H9 (cell line): ENCODE data around the gene P2RY12. TPM values are rescaled to one million over a fixed set of nuclear protein-coding genes. Genes with fewer than 3 reads are reported as not detected.

Experiments used
- DNase-seq: peaks from one replicate; pipeline ENCODE4 v3.0.0-alpha.2; 2017
- H2AFZ ChIP-seq: one replicate; pipeline ENCODE4 v1.6.1; 2013; ENCODE audit warnings: mild to moderate bottlenecking, low read length, control low read depth, moderate library complexity
- H2AK5ac ChIP-seq: 2 replicates; pipeline ENCODE4 v1.6.1; 2013; ENCODE audit warnings: low read length, control low read depth, mixed read lengths; ENCODE audit not compliant: insufficient read length
- H2BK120ac ChIP-seq: one replicate; pipeline ENCODE4 v1.6.1; 2013; ENCODE audit warnings: low read depth, mild to moderate bottlenecking, low read length, control low read depth, inconsistent platforms; ENCODE audit not compliant: poor library complexity, severe bottlenecking
- H2BK12ac ChIP-seq: 2 replicates; pipeline ENCODE4 v1.6.1; 2013; ENCODE audit warnings: low read length, control low read depth, mixed read lengths, low read depth; ENCODE audit not compliant: insufficient read length
- H2BK15ac ChIP-seq: 2 replicates; pipeline ENCODE4 v1.6.1; 2013; ENCODE audit warnings: low read depth, low read length, control low read depth
- H2BK20ac ChIP-seq: one replicate; pipeline ENCODE4 v1.6.1; 2013; ENCODE audit warnings: low read depth, mild to moderate bottlenecking, low read length, control low read depth, inconsistent platforms; ENCODE audit not compliant: poor library complexity, severe bottlenecking
- H2BK5ac ChIP-seq: 2 replicates; pipeline ENCODE4 v1.6.1; 2013; ENCODE audit warnings: low read length, control low read depth, mixed read lengths; ENCODE audit not compliant: insufficient read length
- H3K14ac ChIP-seq: 2 replicates; pipeline ENCODE4 v1.6.1; 2013; ENCODE audit warnings: low read length, control low read depth; ENCODE audit not compliant: insufficient read depth
- H3K18ac ChIP-seq: 2 replicates; pipeline ENCODE4 v1.6.1; 2013; ENCODE audit warnings: low read depth, mild to moderate bottlenecking, mixed read lengths, low read length, control low read depth; ENCODE audit not compliant: insufficient read length
- H3K23ac ChIP-seq: 2 replicates; pipeline ENCODE4 v1.6.1; 2013; ENCODE audit warnings: low read length, control low read depth, mixed read lengths, low read depth; ENCODE audit not compliant: insufficient read length
- H3K23me2 ChIP-seq: 2 replicates; pipeline ENCODE4 v1.6.1; 2013; ENCODE audit warnings: low read depth, mild to moderate bottlenecking, mixed read lengths, low read length, control low read depth; ENCODE audit not compliant: insufficient read length, poor library complexity, severe bottlenecking
- H3K27ac ChIP-seq: 2 replicates; pipeline ENCODE4 v1.5.1; 2013; ENCODE audit warnings: low read length, control low read depth, mixed read lengths, low read depth; ENCODE audit not compliant: insufficient read length
- H3K27me3 ChIP-seq: 2 replicates; pipeline ENCODE4 v1.6.1; 2013; ENCODE audit warnings: low read length, control low read depth, inconsistent platforms; ENCODE audit not compliant: insufficient read depth
- H3K4ac ChIP-seq: 2 replicates; pipeline ENCODE4 v1.6.1; 2013; ENCODE audit warnings: low read depth, mild to moderate bottlenecking, control low read depth, inconsistent platforms, low read length, moderate library complexity
- H3K4me1 ChIP-seq: 2 replicates; pipeline ENCODE4 v1.6.1; 2013; ENCODE audit warnings: low read length, control low read depth, inconsistent platforms; ENCODE audit not compliant: insufficient read depth
- H3K4me2 ChIP-seq: 2 replicates; pipeline ENCODE4 v1.6.1; 2013; ENCODE audit warnings: low read length, control low read depth, mixed read lengths; ENCODE audit not compliant: insufficient read length, insufficient read depth
- H3K56ac ChIP-seq: 2 replicates; pipeline ENCODE4 v1.6.1; 2013; ENCODE audit warnings: low read depth, mild to moderate bottlenecking, mixed read lengths, low read length, control low read depth; ENCODE audit not compliant: insufficient read length
- H3K79me1 ChIP-seq: 2 replicates; pipeline ENCODE4 v1.6.1; 2013; ENCODE audit warnings: low read depth, mild to moderate bottlenecking, moderate library complexity, low read length, control low read depth, inconsistent platforms; ENCODE audit not compliant: insufficient read depth, poor library complexity, severe bottlenecking
- H3K79me2 ChIP-seq: 2 replicates; pipeline ENCODE4 v1.6.1; 2013; ENCODE audit warnings: low read length, control low read depth, inconsistent platforms; ENCODE audit not compliant: insufficient read depth
- H3K9ac ChIP-seq: 2 replicates; pipeline ENCODE4 v1.6.1; 2013; ENCODE audit warnings: low read length, control low read depth, mixed read lengths; ENCODE audit not compliant: insufficient read length; ENCODE audit errors: extremely low read depth
- H3K9me3 ChIP-seq: one replicate; pipeline ENCODE4 v1.6.1; 2013; ENCODE audit warnings: low read depth, low read length, inconsistent platforms; ENCODE audit not compliant: control insufficient read depth
- H3T11ph ChIP-seq: one replicate; pipeline ENCODE4 v1.6.1; 2013; ENCODE audit warnings: mild to moderate bottlenecking, low read length, control low read depth, inconsistent platforms
- H4K20me1 ChIP-seq: one replicate; pipeline ENCODE4 v1.6.1; 2013; ENCODE audit not compliant: control insufficient read depth, insufficient read length, insufficient read depth
- H4K5ac ChIP-seq: 2 replicates; pipeline ENCODE4 v1.6.1; 2013; ENCODE audit warnings: low read depth, mild to moderate bottlenecking, mixed read lengths, low read length, control low read depth; ENCODE audit not compliant: insufficient read length
- H4K8ac ChIP-seq: replicated peaks from 2 replicates; pipeline ENCODE4 v1.6.1; 2013; ENCODE audit warnings: low read length, control low read depth, mixed read lengths, low read depth; ENCODE audit not compliant: insufficient read length
- H4K91ac ChIP-seq: 2 replicates; pipeline ENCODE4 v1.6.1; 2013; ENCODE audit warnings: low read depth, mild to moderate bottlenecking, moderate library complexity, mixed read lengths, low read length, control low read depth; ENCODE audit not compliant: insufficient read length
- H3K27ac Mint-ChIP-seq, 3 experiments: 2 replicates in 2 of 3; 3 replicates in 1 of 3; pipeline ENCODE4 v1.8.0; 2020 to 2021; ENCODE audit warnings: mixed read lengths in 3 of 3, mild to moderate bottlenecking in 1 of 3, moderate library complexity in 1 of 3
- H3K27me3 Mint-ChIP-seq: 2 replicates; pipeline ENCODE4 v1.8.0; 2021; ENCODE audit warnings: low read depth, mild to moderate bottlenecking, moderate library complexity, mixed read lengths
- H3K36me3 Mint-ChIP-seq, 3 experiments: 2 replicates in 2 of 3; 3 replicates in 1 of 3; pipeline ENCODE4 v1.8.0; 2020 to 2021; ENCODE audit warnings: low read depth in 3 of 3, mixed read lengths in 3 of 3; ENCODE audit not compliant: insufficient read depth in 1 of 3
- H3K4me1 Mint-ChIP-seq, 2 experiments: 2 replicates each; pipeline ENCODE4 v1.8.0; 2020; ENCODE audit warnings: mixed read lengths in 2 of 2
- H3K4me3 Mint-ChIP-seq, 2 experiments: 2 replicates in 1 of 2; 3 replicates in 1 of 2; pipeline ENCODE4 v1.8.0; 2020 to 2021; ENCODE audit warnings: mild to moderate bottlenecking in 2 of 2, mixed read lengths in 2 of 2, moderate library complexity in 1 of 2
- H3K9me3 Mint-ChIP-seq, 2 experiments: 2 replicates in 1 of 2; 3 replicates in 1 of 2; pipeline ENCODE4 v1.8.0; 2020; ENCODE audit warnings: mild to moderate bottlenecking in 2 of 2, mixed read lengths in 2 of 2, moderate library complexity in 1 of 2
- WGBS: extraction: QIAGEN DNeasy Blood & Tissue Kit; methylation state at CpG from one replicate; pipeline ENCODE4 v1.1.7; 2013; ENCODE audit warnings: missing lambda C conversion rate, low lambda C conversion rate, mixed read lengths; ENCODE audit not compliant: insufficient read length; ENCODE audit errors: extremely low coverage; 5-methylcytosine and 5-hydroxymethylcytosine counted together
- total RNA-seq: library from RNA; stranded (reverse); gene quantifications from 2 replicates; pipeline ENCODE4 v1.2.1, GENCODE V29; 2021
- TF ChIP-seq, protein P1 (sequence below): fragments of 200-600 bp; sonication (generic); conservative IDR thresholded peaks from 3 replicates; pipeline ENCODE4 v1.8.0; 2021; ENCODE audit warnings: antibody characterized with exemption, mild to moderate bottlenecking

Gene P2RY12
- total RNA-seq, 1 experiment from 2014 or later = not detected

DNA sequence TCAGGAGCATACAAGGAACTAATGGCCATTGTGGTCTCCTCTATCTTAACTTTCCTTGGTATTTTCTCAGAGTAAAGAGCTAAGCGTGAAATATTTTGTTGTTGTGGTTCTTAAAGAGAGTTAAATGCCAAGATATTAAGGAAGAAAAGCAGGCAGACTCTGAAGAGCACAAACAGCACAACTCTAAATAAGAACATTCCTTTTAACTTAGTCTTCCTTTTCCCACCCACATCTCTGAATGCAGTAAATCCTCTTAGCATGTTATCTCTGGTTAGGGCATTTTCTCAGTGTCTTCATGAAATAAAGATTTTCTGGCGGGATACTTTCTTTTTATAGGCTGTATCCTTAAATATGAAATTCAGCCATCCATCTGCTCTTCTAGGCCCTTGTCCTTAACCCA lies 69.4 kb downstream of the P2RY12 start:
- no peaks in the 10 kb centered on the region for H3K27me3 Mint-ChIP-seq
- H3K4me1 Mint-ChIP-seq = peaks cover 42 to 43% of the 10 kb centered on the region in 2 experiments

More for the DNA sequence above, 69.4 kb downstream of the P2RY12 start:
- Histone ChIP-seq H4K5ac (no peak overlapping the region), H3K4me1 (no peaks in the 10 kb centered on the region; the same call in 1 of the 2 replicates), H3K9me3 (no peaks in the 10 kb centered on the region), H3K4ac (no peak overlapping the region), H2BK12ac (no peak overlapping the region), H3K14ac (no peak overlapping the region), H3K23me2 (no peaks in the 10 kb centered on the region), H3K9ac (no peak overlapping the region), H3T11ph (no peak overlapping the region), H4K20me1 (no peaks in the 10 kb centered on the region), H3K27ac (no peak overlapping the region), H3K56ac (no peak overlapping the region), H3K79me1 (no peaks in the 10 kb centered on the region), H2AK5ac (no peak overlapping the region), H3K4me2 (no peak overlapping the region), H3K18ac (no peak overlapping the region), H2BK5ac (no peak overlapping the region), H3K23ac (no peak overlapping the region), H4K8ac (no peak overlapping the region), H3K79me2 (no peaks in the 10 kb centered on the region), H2AFZ (no peak overlapping the region), H3K27me3 (no peaks in the 10 kb centered on the region), H2BK15ac (no peak overlapping the region), H2BK120ac (no peak overlapping the region), H4K91ac (no peak overlapping the region), H2BK20ac (no peak overlapping the region)
- H3K36me3 Mint-ChIP-seq = no peaks in the 10 kb centered on the region
- TF ChIP-seq, protein P1, sequence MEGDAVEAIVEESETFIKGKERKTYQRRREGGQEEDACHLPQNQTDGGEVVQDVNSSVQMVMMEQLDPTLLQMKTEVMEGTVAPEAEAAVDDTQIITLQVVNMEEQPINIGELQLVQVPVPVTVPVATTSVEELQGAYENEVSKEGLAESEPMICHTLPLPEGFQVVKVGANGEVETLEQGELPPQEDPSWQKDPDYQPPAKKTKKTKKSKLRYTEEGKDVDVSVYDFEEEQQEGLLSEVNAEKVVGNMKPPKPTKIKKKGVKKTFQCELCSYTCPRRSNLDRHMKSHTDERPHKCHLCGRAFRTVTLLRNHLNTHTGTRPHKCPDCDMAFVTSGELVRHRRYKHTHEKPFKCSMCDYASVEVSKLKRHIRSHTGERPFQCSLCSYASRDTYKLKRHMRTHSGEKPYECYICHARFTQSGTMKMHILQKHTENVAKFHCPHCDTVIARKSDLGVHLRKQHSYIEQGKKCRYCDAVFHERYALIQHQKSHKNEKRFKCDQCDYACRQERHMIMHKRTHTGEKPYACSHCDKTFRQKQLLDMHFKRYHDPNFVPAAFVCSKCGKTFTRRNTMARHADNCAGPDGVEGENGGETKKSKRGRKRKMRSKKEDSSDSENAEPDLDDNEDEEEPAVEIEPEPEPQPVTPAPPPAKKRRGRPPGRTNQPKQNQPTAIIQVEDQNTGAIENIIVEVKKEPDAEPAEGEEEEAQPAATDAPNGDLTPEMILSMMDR = no peak
- H3K27ac Mint-ChIP-seq = peak overlapping the region; percentile 22 to 48 (median 32); a peak in 5 of 7 replicates
- H3K9me3 Mint-ChIP-seq = no peaks in the 10 kb centered on the region
- DNase-seq = no peak
- no CpG with 5 or more reads among the region's 2 CpGs for WGBS
- H3K4me3 Mint-ChIP-seq = no peak overlapping the region
